Liver (tissue), 9 donors: Measurements from ENCODE around the gene JMJD7. TPM values are rescaled to one million over a fixed set of nuclear protein-coding genes. Genes with fewer than 3 reads are reported as not detected.

ENCODE experiments used
- DNase-seq: peaks from one replicate; pipeline ENCODE4 v3.0.0-alpha.2; 2017; ENCODE audit warnings: low spot score
- H3K27ac ChIP-seq, 2 donors: one replicate each; pipeline ENCODE4 v1.7.0; 2013; ENCODE audit warnings: inconsistent platforms in 2 of 2, low read length in 2 of 2, control low read depth in 1 of 2, low read depth in 1 of 2, mild to moderate bottlenecking in 1 of 2
- H3K27me3 ChIP-seq, 4 donors: one replicate each; pipeline versions ENCODE4 v1.6.1 to v1.7.0; 2013; ENCODE audit warnings: low read length in 3 of 4, inconsistent platforms in 1 of 4, mild to moderate bottlenecking in 1 of 4, moderate library complexity in 1 of 4; ENCODE audit not compliant: control insufficient read depth in 4 of 4, insufficient read depth in 4 of 4
- H3K36me3 ChIP-seq, 4 donors: one replicate each; pipeline versions ENCODE4 v1.6.1 to v1.7.0; 2013; ENCODE audit warnings: low read length in 3 of 4, mild to moderate bottlenecking in 3 of 4, low read depth in 1 of 4, moderate library complexity in 1 of 4; ENCODE audit not compliant: control insufficient read depth in 4 of 4, insufficient read depth in 3 of 4
- H3K4me1 ChIP-seq, 4 donors: one replicate each; pipeline versions ENCODE4 v1.6.1 to v1.7.0; 2013; ENCODE audit warnings: low read length in 3 of 4, mild to moderate bottlenecking in 3 of 4, moderate library complexity in 1 of 4; ENCODE audit not compliant: control insufficient read depth in 4 of 4, insufficient read depth in 4 of 4
- H3K4me3 ChIP-seq, 3 donors: one replicate each; pipeline versions ENCODE4 v1.6.1 to v1.7.0; 2013; ENCODE audit warnings: low read length in 3 of 3, control low read depth in 1 of 3, low read depth in 1 of 3, mild to moderate bottlenecking in 1 of 3
- H3K9ac ChIP-seq, 2 donors: one replicate each; pipeline ENCODE4 v1.7.0; 2013; ENCODE audit warnings: low read length in 2 of 2, mild to moderate bottlenecking in 2 of 2, moderate library complexity in 2 of 2, control low read depth in 1 of 2, low read depth in 1 of 2
- H3K9me3 ChIP-seq, 4 donors: one replicate each; pipeline versions ENCODE4 v1.6.1 to v1.7.0; 2013; ENCODE audit warnings: low read length in 3 of 4; ENCODE audit not compliant: control insufficient read depth in 4 of 4
- EGR1 ChIP-seq, 2 donors: IDR thresholded peaks; 2 replicates each; pipeline ENCODE4 v1.6.1; 2016 to 2018; ENCODE audit warnings: antibody characterized with exemption in 2 of 2, low read depth in 2 of 2
- FOXA1 ChIP-seq: IDR thresholded peaks from 2 replicates; pipeline ENCODE4 v1.6.1; 2016; ENCODE audit warnings: antibody characterized with exemption
- FOXA2 ChIP-seq: IDR thresholded peaks from 2 replicates; pipeline ENCODE4 v1.6.1; 2016; ENCODE audit warnings: antibody characterized with exemption
- GABPA ChIP-seq, 2 donors: IDR thresholded peaks in 1 of 2; conservative IDR thresholded peaks in 1 of 2; 2 replicates each; pipeline ENCODE4 v1.6.1; 2016; ENCODE audit warnings: antibody characterized with exemption in 2 of 2, mild to moderate bottlenecking in 1 of 2, moderate library complexity in 1 of 2
- HNF4A ChIP-seq, 2 donors: conservative IDR thresholded peaks; 2 replicates each; pipeline ENCODE4 v1.6.1; 2016; ENCODE audit warnings: antibody characterized with exemption in 2 of 2, mild to moderate bottlenecking in 2 of 2
- HNF4G ChIP-seq: IDR thresholded peaks from 2 replicates; pipeline ENCODE4 v1.6.1; 2016; ENCODE audit warnings: antibody characterized with exemption
- JUND ChIP-seq, 2 donors: IDR thresholded peaks; 2 replicates each; pipeline ENCODE4 v1.6.1; 2016; ENCODE audit warnings: antibody characterized with exemption in 2 of 2
- NR2F2 ChIP-seq: IDR thresholded peaks from 2 replicates; pipeline ENCODE4 v1.6.1; 2016; ENCODE audit warnings: antibody characterized with exemption
- RAD21 ChIP-seq, 2 donors: IDR thresholded peaks; 2 replicates each; pipeline ENCODE4 v1.6.1; 2016; ENCODE audit warnings: antibody characterized with exemption in 2 of 2, mild to moderate bottlenecking in 2 of 2
- RXRA ChIP-seq, 2 donors: IDR thresholded peaks; 2 replicates each; pipeline ENCODE4 v1.6.1; 2017 to 2018; ENCODE audit warnings: antibody characterized with exemption in 2 of 2, mild to moderate bottlenecking in 1 of 2
- SP1 ChIP-seq: IDR thresholded peaks from 2 replicates; pipeline ENCODE4 v1.6.1; 2018; ENCODE audit warnings: antibody characterized with exemption, mild to moderate bottlenecking
- YY1 ChIP-seq: IDR thresholded peaks from 2 replicates; pipeline ENCODE4 v1.6.1; 2016; ENCODE audit warnings: antibody characterized with exemption, mild to moderate bottlenecking
- WGBS: extraction: QIAGEN DNeasy Blood & Tissue Kit; methylation state at CpG from one replicate; pipeline ENCODE4 v1.1.7; 2013; 5-methylcytosine and 5-hydroxymethylcytosine counted together
- polyA plus RNA-seq, 2 donors: library from polyadenylated mRNA; stranded (reverse) in 1 of 2; unstranded in 1 of 2; fragments of 200-250 nt in 1 of 2; fragments of >200 nt in 1 of 2; fragmentation: Nextera tagmentation in 1 of 2; extraction: Ambion mirVana in 1 of 2; gene quantifications; one replicate each; pipeline versions ENCODE4 v1.2.1 to v1.2.3, GENCODE V29; 2013 to 2015
- total RNA-seq, 2 donors: library from RNA; depleted of rRNA; stranded (reverse); fragments of >200 nt; gene quantifications; one replicate each; pipeline ENCODE4 v1.2.3, GENCODE V29; 2014
- TF ChIP-seq, protein P1 (sequence below): fragments of 150-350 bp; IDR thresholded peaks from 2 replicates; pipeline ENCODE4 v1.5.1; 2017; ENCODE audit warnings: improper control_type of control experiment, low read depth, low read length; ENCODE audit not compliant: missing input control
- TF ChIP-seq, protein P2 (sequence below): IDR thresholded peaks from 2 replicates; pipeline ENCODE4 v1.6.1; 2016; ENCODE audit warnings: antibody characterized with exemption, mild to moderate bottlenecking
- TF ChIP-seq, protein P3 (sequence below): IDR thresholded peaks from 2 replicates; pipeline ENCODE4 v1.6.1; 2016; ENCODE audit warnings: antibody characterized with exemption
- TF ChIP-seq, protein P4 (sequence below): IDR thresholded peaks from 2 replicates; pipeline ENCODE4 v1.6.1; 2016; ENCODE audit warnings: antibody characterized with exemption
- TF ChIP-seq, protein P5 (sequence below): IDR thresholded peaks from 2 replicates; pipeline ENCODE4 v1.6.1; 2016; ENCODE audit warnings: antibody characterized with exemption
- donor health status: healthy.
- donor health status: healthy.
- donor health status: healthy.
- donor health status: healthy.
- donor health status: healthy.

Gene JMJD7
- total and polyA plus RNA-seq, 4 donors: 0.75 to 5.9 (median 5.4) TPM

DNA sequence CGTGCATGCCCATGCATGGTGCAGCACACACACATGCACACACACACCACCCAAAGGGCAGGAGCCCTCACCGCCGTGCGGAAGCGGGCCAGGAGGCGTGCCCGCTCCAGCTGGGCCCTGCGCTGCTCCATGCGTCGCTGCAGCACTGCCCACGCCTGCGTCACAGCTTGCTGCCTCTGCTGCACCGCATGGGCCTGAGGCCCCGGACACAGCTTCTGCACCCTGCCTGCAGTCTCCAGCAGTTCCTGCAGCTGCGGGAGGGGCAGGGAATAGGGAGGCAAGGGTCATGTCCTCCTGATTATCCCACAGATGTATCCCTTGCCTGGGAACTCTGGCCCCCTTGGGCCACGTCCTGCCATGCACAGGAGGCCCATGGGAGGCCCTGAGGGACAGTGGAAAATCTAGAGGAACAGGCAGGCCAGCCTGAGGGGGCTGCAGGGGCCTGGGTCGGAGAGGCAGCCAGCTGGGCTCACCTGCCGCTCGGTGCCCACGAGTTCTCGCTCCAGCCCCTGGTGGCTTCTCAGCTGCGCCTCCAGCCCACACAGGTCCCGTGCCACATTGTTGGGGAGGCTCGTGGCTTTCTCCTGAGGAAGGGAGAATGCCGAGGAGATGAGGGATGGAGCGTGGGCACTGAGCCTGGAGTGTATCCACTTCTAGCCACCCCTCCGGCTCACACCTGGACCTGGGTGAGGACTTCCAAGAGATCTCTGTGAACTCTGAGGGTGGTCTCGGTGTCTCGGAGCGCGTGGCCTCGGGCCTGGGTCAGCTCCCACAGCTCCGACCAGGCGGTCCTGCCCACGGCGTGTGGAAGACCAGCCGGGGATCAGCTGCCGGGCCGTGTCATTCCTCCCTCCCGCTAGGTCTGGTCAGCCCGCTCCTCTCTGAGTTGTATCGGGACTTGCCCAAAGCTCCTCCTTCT is 42.1 kb downstream of the JMJD7 start:
- H3K36me3 ChIP-seq: no peaks in the 10 kb centered on the region
- no peak for DNase-seq
- WGBS: 94% methylated on average over 42 of the region's 42 CpGs
- TF ChIP-seq EGR1 (IDR thresholded peaks at IDR 0.05; ENCODE audit: low read depth in 2 of 2) (no peak), RXRA (IDR thresholded peaks at IDR 0.05) (no peak), RAD21 (IDR thresholded peaks at IDR 0.05) (no peak), HNF4G (no peak), FOXA2 (no peak), SP1 (no peak), NR2F2 (no peak), FOXA1 (no peak), JUND (IDR thresholded peaks at IDR 0.05) (no peak), HNF4A (conservative IDR thresholded peaks at IDR 0.05) (no peak), YY1 (no peak), GABPA (IDR thresholded peaks at IDR 0.05 in 1 of 2, conservative IDR thresholded peaks at IDR 0.05 in 1 of 2) (no peak)
- TF ChIP-seq, protein P1, sequence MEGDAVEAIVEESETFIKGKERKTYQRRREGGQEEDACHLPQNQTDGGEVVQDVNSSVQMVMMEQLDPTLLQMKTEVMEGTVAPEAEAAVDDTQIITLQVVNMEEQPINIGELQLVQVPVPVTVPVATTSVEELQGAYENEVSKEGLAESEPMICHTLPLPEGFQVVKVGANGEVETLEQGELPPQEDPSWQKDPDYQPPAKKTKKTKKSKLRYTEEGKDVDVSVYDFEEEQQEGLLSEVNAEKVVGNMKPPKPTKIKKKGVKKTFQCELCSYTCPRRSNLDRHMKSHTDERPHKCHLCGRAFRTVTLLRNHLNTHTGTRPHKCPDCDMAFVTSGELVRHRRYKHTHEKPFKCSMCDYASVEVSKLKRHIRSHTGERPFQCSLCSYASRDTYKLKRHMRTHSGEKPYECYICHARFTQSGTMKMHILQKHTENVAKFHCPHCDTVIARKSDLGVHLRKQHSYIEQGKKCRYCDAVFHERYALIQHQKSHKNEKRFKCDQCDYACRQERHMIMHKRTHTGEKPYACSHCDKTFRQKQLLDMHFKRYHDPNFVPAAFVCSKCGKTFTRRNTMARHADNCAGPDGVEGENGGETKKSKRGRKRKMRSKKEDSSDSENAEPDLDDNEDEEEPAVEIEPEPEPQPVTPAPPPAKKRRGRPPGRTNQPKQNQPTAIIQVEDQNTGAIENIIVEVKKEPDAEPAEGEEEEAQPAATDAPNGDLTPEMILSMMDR: no peak
- TF ChIP-seq, protein P2, sequence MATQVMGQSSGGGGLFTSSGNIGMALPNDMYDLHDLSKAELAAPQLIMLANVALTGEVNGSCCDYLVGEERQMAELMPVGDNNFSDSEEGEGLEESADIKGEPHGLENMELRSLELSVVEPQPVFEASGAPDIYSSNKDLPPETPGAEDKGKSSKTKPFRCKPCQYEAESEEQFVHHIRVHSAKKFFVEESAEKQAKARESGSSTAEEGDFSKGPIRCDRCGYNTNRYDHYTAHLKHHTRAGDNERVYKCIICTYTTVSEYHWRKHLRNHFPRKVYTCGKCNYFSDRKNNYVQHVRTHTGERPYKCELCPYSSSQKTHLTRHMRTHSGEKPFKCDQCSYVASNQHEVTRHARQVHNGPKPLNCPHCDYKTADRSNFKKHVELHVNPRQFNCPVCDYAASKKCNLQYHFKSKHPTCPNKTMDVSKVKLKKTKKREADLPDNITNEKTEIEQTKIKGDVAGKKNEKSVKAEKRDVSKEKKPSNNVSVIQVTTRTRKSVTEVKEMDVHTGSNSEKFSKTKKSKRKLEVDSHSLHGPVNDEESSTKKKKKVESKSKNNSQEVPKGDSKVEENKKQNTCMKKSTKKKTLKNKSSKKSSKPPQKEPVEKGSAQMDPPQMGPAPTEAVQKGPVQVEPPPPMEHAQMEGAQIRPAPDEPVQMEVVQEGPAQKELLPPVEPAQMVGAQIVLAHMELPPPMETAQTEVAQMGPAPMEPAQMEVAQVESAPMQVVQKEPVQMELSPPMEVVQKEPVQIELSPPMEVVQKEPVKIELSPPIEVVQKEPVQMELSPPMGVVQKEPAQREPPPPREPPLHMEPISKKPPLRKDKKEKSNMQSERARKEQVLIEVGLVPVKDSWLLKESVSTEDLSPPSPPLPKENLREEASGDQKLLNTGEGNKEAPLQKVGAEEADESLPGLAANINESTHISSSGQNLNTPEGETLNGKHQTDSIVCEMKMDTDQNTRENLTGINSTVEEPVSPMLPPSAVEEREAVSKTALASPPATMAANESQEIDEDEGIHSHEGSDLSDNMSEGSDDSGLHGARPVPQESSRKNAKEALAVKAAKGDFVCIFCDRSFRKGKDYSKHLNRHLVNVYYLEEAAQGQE: no peak
- TF ChIP-seq, protein P3, sequence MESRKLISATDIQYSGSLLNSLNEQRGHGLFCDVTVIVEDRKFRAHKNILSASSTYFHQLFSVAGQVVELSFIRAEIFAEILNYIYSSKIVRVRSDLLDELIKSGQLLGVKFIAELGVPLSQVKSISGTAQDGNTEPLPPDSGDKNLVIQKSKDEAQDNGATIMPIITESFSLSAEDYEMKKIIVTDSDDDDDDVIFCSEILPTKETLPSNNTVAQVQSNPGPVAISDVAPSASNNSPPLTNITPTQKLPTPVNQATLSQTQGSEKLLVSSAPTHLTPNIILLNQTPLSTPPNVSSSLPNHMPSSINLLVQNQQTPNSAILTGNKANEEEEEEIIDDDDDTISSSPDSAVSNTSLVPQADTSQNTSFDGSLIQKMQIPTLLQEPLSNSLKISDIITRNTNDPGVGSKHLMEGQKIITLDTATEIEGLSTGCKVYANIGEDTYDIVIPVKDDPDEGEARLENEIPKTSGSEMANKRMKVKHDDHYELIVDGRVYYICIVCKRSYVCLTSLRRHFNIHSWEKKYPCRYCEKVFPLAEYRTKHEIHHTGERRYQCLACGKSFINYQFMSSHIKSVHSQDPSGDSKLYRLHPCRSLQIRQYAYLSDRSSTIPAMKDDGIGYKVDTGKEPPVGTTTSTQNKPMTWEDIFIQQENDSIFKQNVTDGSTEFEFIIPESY: no peak
- TF ChIP-seq, protein P4, sequence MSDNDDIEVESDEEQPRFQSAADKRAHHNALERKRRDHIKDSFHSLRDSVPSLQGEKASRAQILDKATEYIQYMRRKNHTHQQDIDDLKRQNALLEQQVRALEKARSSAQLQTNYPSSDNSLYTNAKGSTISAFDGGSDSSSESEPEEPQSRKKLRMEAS: no peak
- TF ChIP-seq, protein P5, sequence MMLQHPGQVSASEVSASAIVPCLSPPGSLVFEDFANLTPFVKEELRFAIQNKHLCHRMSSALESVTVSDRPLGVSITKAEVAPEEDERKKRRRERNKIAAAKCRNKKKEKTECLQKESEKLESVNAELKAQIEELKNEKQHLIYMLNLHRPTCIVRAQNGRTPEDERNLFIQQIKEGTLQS: no peak
- no peaks in the 10 kb centered on the region for H3K27me3 ChIP-seq
- H3K4me3 ChIP-seq: no peak overlapping the region
- no peak overlapping the region for H3K9ac ChIP-seq
- no peaks in the 10 kb centered on the region for H3K9me3 ChIP-seq
- H3K27ac ChIP-seq: no peak overlapping the region
- peaks cover 0 to 20% (median 13%) of the 10 kb centered on the region in 4 donors for H3K4me1 ChIP-seq
